Stimulated activated naive CD8-positive, alpha-beta T cell treated with anti-CD3 and anti-CD28 coated beads, Interleukin-15, Interleukin-2, amounts not matched to agents 100 ng/mL and 50 ng/mL, for 24 hours (primary cell): ENCODE measurements around the gene CYP11A1.
A peak's percentile ranks its signal among the peaks of the same experiment; 100 is the strongest.
"Not testable (repeated sequence)": the region's sequence is repeated elsewhere in the genome, so short reads cannot be mapped to it uniquely, and the experiment has no call there.

Source experiments
- H3K27ac Mint-ChIP-seq: one replicate; pipeline ENCODE4 v1.8.0; 2021; ENCODE audit warnings: mild to moderate bottlenecking, mixed read lengths
- H3K27me3 Mint-ChIP-seq: one replicate; pipeline ENCODE4 v1.8.0; 2021; ENCODE audit warnings: mixed read lengths
- H3K36me3 Mint-ChIP-seq: one replicate; pipeline ENCODE4 v1.8.0; 2021; ENCODE audit warnings: low read depth, mixed read lengths
- H3K4me1 Mint-ChIP-seq: one replicate; pipeline ENCODE4 v1.8.0; 2021; ENCODE audit warnings: low read depth, mixed read lengths
- H3K4me3 Mint-ChIP-seq: one replicate; pipeline ENCODE4 v1.8.0; 2021; ENCODE audit warnings: mild to moderate bottlenecking, mixed read lengths
- H3K9me3 Mint-ChIP-seq: one replicate; pipeline ENCODE4 v1.8.0; 2021; ENCODE audit warnings: mixed read lengths

The CYP11A1 gene

GRCh38 chr15:74376226-74376625, 8.8 kb upstream of the CYP11A1 start:
- Mint-ChIP-seq H3K9me3 (no peaks in the 10 kb centered on the region), H3K27me3 (peaks cover 6% of the 10 kb centered on the region), H3K36me3 (no peaks in the 10 kb centered on the region), H3K27ac (peak overlapping the region; percentile 40), H3K4me1 (peaks cover 76% of the 10 kb centered on the region), H3K4me3 (no peak overlapping the region)

GRCh38 chr15:74375303-74375693, 7.9 kb upstream of the CYP11A1 start:
- H3K9me3 Mint-ChIP-seq = no peaks in the 10 kb centered on the region
- H3K4me3 Mint-ChIP-seq = peak overlapping the region; percentile 81
- H3K27ac Mint-ChIP-seq = peak overlapping the region; percentile 36
- peaks cover 14% of the 10 kb centered on the region for H3K27me3 Mint-ChIP-seq
- H3K36me3 Mint-ChIP-seq = no peaks in the 10 kb centered on the region
- peaks cover 67% of the 10 kb centered on the region for H3K4me1 Mint-ChIP-seq

- Mint-ChIP-seq H3K9me3 (no peaks in the 10 kb centered on the region), H3K36me3 (no peaks in the 10 kb centered on the region), H3K27ac (peak overlapping the region; percentile 36), H3K4me3 (peak overlapping the region; percentile 81), H3K27me3 (peaks cover 17% of the 10 kb centered on the region), H3K4me1 (peaks cover 62% of the 10 kb centered on the region)
These were observed 7.3 kb upstream of the CYP11A1 start for GRCh38 chr15:74374648-74375302.

- Mint-ChIP-seq H3K9me3 (no peaks in the 10 kb centered on the region), H3K27me3 (peaks cover 20% of the 10 kb centered on the region), H3K27ac (peak overlapping the region; percentile 79), H3K36me3 (no peaks in the 10 kb centered on the region), H3K4me1 (peaks cover 55% of the 10 kb centered on the region), H3K4me3 (peak overlapping the region; percentile 81)
These were observed 6.5 kb upstream of the CYP11A1 start for GRCh38 chr15:74373731-74374647.

GRCh38 chr15:74373056-74373650, 5.7 kb upstream of the CYP11A1 start:
- no peaks in the 10 kb centered on the region for H3K36me3 Mint-ChIP-seq
- peak overlapping the region; percentile 81 for H3K4me3 Mint-ChIP-seq
- H3K27me3 Mint-ChIP-seq = peaks cover 26% of the 10 kb centered on the region
- peaks cover 46% of the 10 kb centered on the region for H3K4me1 Mint-ChIP-seq
- H3K27ac Mint-ChIP-seq = peak overlapping the region; percentile 79
- no peaks in the 10 kb centered on the region for H3K9me3 Mint-ChIP-seq

GRCh38 chr15:74370471-74370870, 3.0 kb upstream of the CYP11A1 start:
- Mint-ChIP-seq H3K4me3 (no peak overlapping the region), H3K36me3 (no peaks in the 10 kb centered on the region), H3K27me3 (peaks cover 39% of the 10 kb centered on the region), H3K4me1 (peaks cover 24% of the 10 kb centered on the region), H3K27ac (no peak overlapping the region), H3K9me3 (no peaks in the 10 kb centered on the region)

- Mint-ChIP-seq H3K27me3 (peaks cover 45% of the 10 kb centered on the region), H3K4me1 (peaks cover 20% of the 10 kb centered on the region), H3K4me3 (no peak overlapping the region), H3K9me3 (no peaks in the 10 kb centered on the region), H3K27ac (no peak overlapping the region), H3K36me3 (no peaks in the 10 kb centered on the region)
These were observed 2.3 kb upstream of the CYP11A1 start for GRCh38 chr15:74369756-74370155.

GRCh38 chr15:74369084-74369745, 1.8 kb upstream of the CYP11A1 start:
- no peak overlapping the region for H3K4me3 Mint-ChIP-seq
- H3K27ac Mint-ChIP-seq = no peak overlapping the region
- H3K9me3 Mint-ChIP-seq = no peaks in the 10 kb centered on the region
- H3K36me3 Mint-ChIP-seq = no peaks in the 10 kb centered on the region
- H3K27me3 Mint-ChIP-seq = peaks cover 50% of the 10 kb centered on the region
- peaks cover 15% of the 10 kb centered on the region for H3K4me1 Mint-ChIP-seq

GRCh38 chr15:74368121-74368520, 675 bp upstream of the CYP11A1 start:
- peaks cover 54% of the 10 kb centered on the region for H3K27me3 Mint-ChIP-seq
- H3K36me3 Mint-ChIP-seq = no peaks in the 10 kb centered on the region
- no peak overlapping the region for H3K27ac Mint-ChIP-seq

GRCh38 chr15:74365598-74366445, 1.6 kb downstream of the CYP11A1 start:
- Mint-ChIP-seq H3K27ac (no peak overlapping the region), H3K4me1 (peaks cover 5% of the 10 kb centered on the region), H3K4me3 (peak overlapping the region; percentile 72), H3K36me3 (no peaks in the 10 kb centered on the region), H3K9me3 (no peaks in the 10 kb centered on the region), H3K27me3 (peaks cover 49% of the 10 kb centered on the region)

More at GRCh38 chr15:74368121-74368520, 675 bp upstream of the CYP11A1 start:
- H3K9me3 Mint-ChIP-seq = no peaks in the 10 kb centered on the region
- no peak overlapping the region for H3K4me3 Mint-ChIP-seq
- peaks cover 6% of the 10 kb centered on the region for H3K4me1 Mint-ChIP-seq

GRCh38 chr15:74364936-74365597, 2.4 kb downstream of the CYP11A1 start:
- Mint-ChIP-seq H3K4me3 (peak overlapping the region; percentile 72), H3K36me3 (no peaks in the 10 kb centered on the region), H3K4me1 (peaks cover 5% of the 10 kb centered on the region), H3K9me3 (no peaks in the 10 kb centered on the region), H3K27ac (no peak overlapping the region), H3K27me3 (peaks cover 43% of the 10 kb centered on the region)

- no peaks in the 10 kb centered on the region for H3K9me3 Mint-ChIP-seq
- no peaks in the 10 kb centered on the region for H3K36me3 Mint-ChIP-seq
- H3K27me3 Mint-ChIP-seq = peaks cover 32% of the 10 kb centered on the region
- H3K27ac Mint-ChIP-seq = no peak overlapping the region
- H3K4me1 Mint-ChIP-seq = peaks cover 5% of the 10 kb centered on the region
- no peak overlapping the region for H3K4me3 Mint-ChIP-seq
These were observed 5.0 kb downstream of the CYP11A1 start for GRCh38 chr15:74362482-74362881.

GRCh38 chr15:74360855-74361254, 6.6 kb downstream of the CYP11A1 start:
- not testable (repeated sequence) for H3K4me1 Mint-ChIP-seq, H3K9me3 Mint-ChIP-seq, H3K36me3 Mint-ChIP-seq, H3K4me3 Mint-ChIP-seq, H3K27ac Mint-ChIP-seq
- peaks cover 21% of the 10 kb centered on the region for H3K27me3 Mint-ChIP-seq

- H3K27me3 Mint-ChIP-seq = peaks cover 19% of the 10 kb centered on the region
- not testable (repeated sequence) for H3K4me1 Mint-ChIP-seq, H3K4me3 Mint-ChIP-seq, H3K27ac Mint-ChIP-seq, H3K9me3 Mint-ChIP-seq, H3K36me3 Mint-ChIP-seq
These were observed 8.1 kb downstream of the CYP11A1 start for GRCh38 chr15:74359376-74359775.
